ENCODE measurements around the gene UNC13D. TPM values are rescaled to one million over a fixed set of nuclear protein-coding genes. Genes with fewer than 3 reads are reported as not detected.
A peak's percentile ranks its signal among the peaks of the same experiment; 100 is the strongest.

UNC13D gene
- total and polyA plus RNA-seq, 9 of the 15 experiments (the other 6 are each of a cell fraction or from before 2014, with no cell fraction given), result 0.86 to 244 (median 69.2) TPM

GRCh38 chr17:75818326-75818885 is 25.8 kb downstream of the UNC13D start:
- Histone ChIP-seq H3K27ac (ENCODE audit: extremely low read depth, low read depth, low read length) (no peak overlapping the region), H4K20me1 (replicated peaks; ENCODE audit: control insufficient read depth, insufficient read depth, low read length) (no peaks in the 10 kb centered on the region), H3K4me1 (replicated peaks in 1 of 2; ENCODE audit: control insufficient read depth in 2 of 2, insufficient read depth in 2 of 2, low read length in 2 of 2) (peaks cover 0 to 26% of the 10 kb centered on the region in 2 experiments; a peak in 1 of 5 replicates), H3K36me3 (ENCODE audit: control insufficient read depth, insufficient read depth, low read length) (peaks cover 73% of the 10 kb centered on the region; the same call in 2 of the 3 replicates), H2AFZ (ENCODE audit: low read depth, low read length) (no peak overlapping the region), H3K4me3 (no peak overlapping the region), H3K9me3 (replicated peaks; ENCODE audit: control insufficient read depth, insufficient read depth, low read depth, low read length) (no peaks in the 10 kb centered on the region), H3K27me3 (ENCODE audit: control insufficient read depth in 2 of 2, insufficient read depth in 2 of 2, low read length in 2 of 2) (no peaks in the 10 kb centered on the region), H3K9me1 (ENCODE audit: control insufficient read depth, insufficient read depth, low read length) (peaks cover 3% of the 10 kb centered on the region), H3K4me2 (ENCODE audit: insufficient read depth, low read length) (no peak overlapping the region), H3K79me2 (ENCODE audit: control insufficient read depth, insufficient read depth, low read length) (no peaks in the 10 kb centered on the region), H3K9ac (ENCODE audit: insufficient read depth in 1 of 2, low read depth in 2 of 2, low read length in 2 of 2) (0 out of 4 replicates have a peak overlapping the region, but pooled peaks of 1 of the 2 experiments have one; percentile 12)
- ChIA-PET POLR2A (interaction anchor here (0.5 to 1.3 kb wide), 12 partner anchors 9 to 575 kb away, joined by 3 to 6 read pairs (median 3); no protein-coding TSS in a partner anchor), CTCF (ENCODE audit: low intra/inter-chr PET ratio) (no interaction called here)
- 82% methylated on average over 9 of the region's 16 CpGs for WGBS (ENCODE audit: insufficient coverage, low coverage, missing lambda C conversion rate)
- no peak for TF ChIP-seq ZNF280A (IDR thresholded peaks at IDR 0.05; ENCODE audit: low read depth, partially characterized antibody)
- no peak for TF ChIP-seq CLOCK (CRISPR knock-in tag; IDR thresholded peaks at IDR 0.05; ENCODE audit: borderline replicate concordance)
- peak; percentile 38; the same call in 1 of the 2 replicates for TF ChIP-seq POLR2G (IDR thresholded peaks at IDR 0.05; ENCODE audit: low read depth, low read length)
- TF ChIP-seq ZNF77 (CRISPR knock-in tag; IDR thresholded peaks at IDR 0.05), result no peak
- no peak for FAIRE-seq
- no peak for ATAC-seq
- no peak for DNase-seq (ENCODE audit: extremely low read depth in 1 of 4, low spot score in 3 of 4)
- no TSS peak for BruUV-seq (replicated peaks)
- in situ Hi-C loops (cut with MboI), result no loop called here
- intact Hi-C loops (cut with micrococcal nuclease), result no loop called here
